ENCODE data around the gene KLHL13. TPM values are rescaled to one million over a fixed set of nuclear protein-coding genes. Genes with fewer than 3 reads are reported as not detected.

The KLHL13 gene
- total RNA-seq, 1 donor from 2014 or later: 5.6 TPM

- Histone ChIP-seq H3K27ac (ENCODE audit: low read depth, low read length) (no peak overlapping the region), H3K4me1 (ENCODE audit: insufficient read depth, low read length) (peaks cover 4% of the 10 kb centered on the region), H3K27me3 (ENCODE audit: insufficient read depth, low read length) (no peaks in the 10 kb centered on the region), H3K4me3 (ENCODE audit: insufficient read depth, low read depth, low read length) (no peak overlapping the region), H3K9me3 (ENCODE audit: insufficient read depth, low read depth, low read length) (no peaks in the 10 kb centered on the region), H3K36me3 (ENCODE audit: insufficient read depth, low read length) (no peaks in the 10 kb centered on the region), H3K9ac (ENCODE audit: low read length) (no peak overlapping the region), H3K79me2 (ENCODE audit: insufficient read depth, low read length) (no peaks in the 10 kb centered on the region), H2AFZ (ENCODE audit: low read depth, low read length) (no peak overlapping the region), H3K4me2 (ENCODE audit: low read length) (peak overlapping the region; percentile 85), H4K20me1 (ENCODE audit: insufficient read depth, low read length) (no peaks in the 10 kb centered on the region)
- peak overlapping the region; percentile 83 for H3K4me3 Mint-ChIP-seq (ENCODE audit: unreplicated experiment)
- no peaks in the 10 kb centered on the region for H3K27me3 Mint-ChIP-seq (ENCODE audit: low read depth, unreplicated experiment)
- peak; percentile 94 for FAIRE-seq
- TF ChIP-seq CTCF (IDR thresholded peaks at IDR 0.05; ENCODE audit: insufficient read depth, low read depth, low read length): no peak
- TF ChIP-seq EZH2 (IDR thresholded peaks at IDR 0.05; ENCODE audit: insufficient read depth, low read length): no peak
- H3K4me1 Mint-ChIP-seq (ENCODE audit: low read depth, unreplicated experiment): peaks cover 4% of the 10 kb centered on the region
- H3K36me3 Mint-ChIP-seq (ENCODE audit: low read depth, unreplicated experiment): no peaks in the 10 kb centered on the region
- H3K9me3 Mint-ChIP-seq (ENCODE audit: unreplicated experiment): no peaks in the 10 kb centered on the region
- DNase-seq (ENCODE audit: low read depth): no peak
- peak overlapping the region; percentile 53 for H3K27ac Mint-ChIP-seq (ENCODE audit: unreplicated experiment)
These were observed 1.1 kb upstream of the KLHL13 start for GRCh38 chrX:118117741-118118140.

GRCh38 chrX:118115953-118116712 is 477 bp downstream of the KLHL13 start:
- peaks cover 4% of the 10 kb centered on the region for H3K4me1 ChIP-seq (ENCODE audit: insufficient read depth, low read length)
- TF ChIP-seq EZH2 (IDR thresholded peaks at IDR 0.05; ENCODE audit: insufficient read depth, low read length): no peak
- TF ChIP-seq CTCF (IDR thresholded peaks at IDR 0.05; ENCODE audit: insufficient read depth, low read depth, low read length): no peak
- DNase-seq (ENCODE audit: low read depth): no peak
- H3K27me3 Mint-ChIP-seq (ENCODE audit: low read depth, unreplicated experiment): no peaks in the 10 kb centered on the region
- H3K36me3 ChIP-seq (ENCODE audit: insufficient read depth, low read length): no peaks in the 10 kb centered on the region
- H3K4me1 Mint-ChIP-seq (ENCODE audit: low read depth, unreplicated experiment): peaks cover 4% of the 10 kb centered on the region
- H3K36me3 Mint-ChIP-seq (ENCODE audit: low read depth, unreplicated experiment): no peaks in the 10 kb centered on the region
- H3K9ac ChIP-seq (ENCODE audit: low read length): peak overlapping the region; percentile 72
- H2AFZ ChIP-seq (ENCODE audit: low read depth, low read length): peak overlapping the region; percentile 85
- no peaks in the 10 kb centered on the region for H3K9me3 Mint-ChIP-seq (ENCODE audit: unreplicated experiment)
- peak overlapping the region; percentile 92 for H3K4me3 Mint-ChIP-seq (ENCODE audit: unreplicated experiment)
- no peaks in the 10 kb centered on the region for H3K79me2 ChIP-seq (ENCODE audit: insufficient read depth, low read length)
- no peaks in the 10 kb centered on the region for H3K9me3 ChIP-seq (ENCODE audit: insufficient read depth, low read depth, low read length)
- peak overlapping the region; percentile 66 for H3K27ac Mint-ChIP-seq (ENCODE audit: unreplicated experiment)
- FAIRE-seq: no peak
- H3K4me2 ChIP-seq (ENCODE audit: low read length): peak overlapping the region; percentile 85
- H3K27me3 ChIP-seq (ENCODE audit: insufficient read depth, low read length): no peaks in the 10 kb centered on the region
- H3K27ac ChIP-seq (ENCODE audit: low read depth, low read length): no peak overlapping the region
- peak overlapping the region; percentile 57 for H3K4me3 ChIP-seq (ENCODE audit: insufficient read depth, low read depth, low read length)
- H4K20me1 ChIP-seq (ENCODE audit: insufficient read depth, low read length): no peaks in the 10 kb centered on the region

DNA sequence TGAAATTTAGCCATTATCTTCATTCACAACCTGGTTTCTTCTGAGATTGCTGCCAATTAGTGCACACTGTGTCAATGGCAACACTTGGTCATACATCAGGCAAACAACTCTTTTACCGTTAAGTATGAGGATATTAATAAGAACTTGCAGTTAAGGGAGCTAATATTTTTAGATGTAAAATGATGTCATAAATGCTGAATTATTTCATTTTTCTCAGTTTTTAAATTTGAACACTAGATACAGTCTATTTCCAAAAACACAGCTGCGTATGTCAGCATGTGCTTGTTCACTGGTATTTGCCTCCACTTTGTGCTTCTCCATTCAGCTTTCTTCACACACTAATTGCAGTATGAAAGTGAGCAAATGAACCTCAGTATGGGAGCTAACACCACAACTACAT is 1.6 kb downstream of the KLHL13 start:
- DNase-seq (ENCODE audit: low read depth) (no peak), FAIRE-seq (peak; percentile 65)
- Histone ChIP-seq H3K4me3 (ENCODE audit: insufficient read depth, low read depth, low read length) (no peak overlapping the region), H3K36me3 (ENCODE audit: insufficient read depth, low read length) (no peaks in the 10 kb centered on the region), H3K9ac (ENCODE audit: low read length) (no peak overlapping the region), H3K4me2 (ENCODE audit: low read length) (peak overlapping the region; percentile 85), H4K20me1 (ENCODE audit: insufficient read depth, low read length) (no peaks in the 10 kb centered on the region), H3K27ac (ENCODE audit: low read depth, low read length) (no peak overlapping the region), H2AFZ (ENCODE audit: low read depth, low read length) (no peak overlapping the region), H3K27me3 (ENCODE audit: insufficient read depth, low read length) (no peaks in the 10 kb centered on the region), H3K9me3 (ENCODE audit: insufficient read depth, low read depth, low read length) (no peaks in the 10 kb centered on the region), H3K79me2 (ENCODE audit: insufficient read depth, low read length) (no peaks in the 10 kb centered on the region), H3K4me1 (ENCODE audit: insufficient read depth, low read length) (peaks cover 4% of the 10 kb centered on the region)
- no peak for TF ChIP-seq CTCF (IDR thresholded peaks at IDR 0.05; ENCODE audit: insufficient read depth, low read depth, low read length)
- no peak for TF ChIP-seq EZH2 (IDR thresholded peaks at IDR 0.05; ENCODE audit: insufficient read depth, low read length)
- no peaks in the 10 kb centered on the region for H3K9me3 Mint-ChIP-seq (ENCODE audit: unreplicated experiment)
- H3K36me3 Mint-ChIP-seq (ENCODE audit: low read depth, unreplicated experiment): no peaks in the 10 kb centered on the region
- peaks cover 4% of the 10 kb centered on the region for H3K4me1 Mint-ChIP-seq (ENCODE audit: low read depth, unreplicated experiment)
- no peak overlapping the region for H3K4me3 Mint-ChIP-seq (ENCODE audit: unreplicated experiment)
- no peak overlapping the region for H3K27ac Mint-ChIP-seq (ENCODE audit: unreplicated experiment)
- H3K27me3 Mint-ChIP-seq (ENCODE audit: low read depth, unreplicated experiment): no peaks in the 10 kb centered on the region
